Brain microvascular endothelial cell (primary cell): Measurements from ENCODE around the gene SERAC1.

ENCODE experiments used
- DNase-seq: peaks from one replicate; pipeline ENCODE4 v3.0.0-alpha.2; 2020
- H3K27ac ChIP-seq: fragments of 250-450 bp; sonication (Bioruptor Pico); 2 replicates; pipeline ENCODE4 v1.5.1; 2020; ENCODE audit warnings: mild to moderate bottlenecking, moderate library complexity
- H3K27me3 ChIP-seq: fragments of 250-450 bp; sonication (Bioruptor Pico); replicated peaks from 2 replicates; pipeline ENCODE4 v1.5.1; 2020; ENCODE audit warnings: mild to moderate bottlenecking
- H3K36me3 ChIP-seq: fragments of 250-450 bp; sonication (Bioruptor Pico); replicated peaks from 2 replicates; pipeline ENCODE4 v1.5.1; 2020; ENCODE audit warnings: mild to moderate bottlenecking
- H3K4me3 ChIP-seq: 2 replicates; pipeline ENCODE4 v1.5.1; 2011; ENCODE audit warnings: low read depth, mild to moderate bottlenecking, control low read depth, low read length, moderate library complexity
- in situ Hi-C: cut with HindIII; loops from 2 replicates; pipeline ENCODE4 v1.10.0; 2017; ENCODE audit warnings: low sequenced_read_pairs, low pct_ligation_motif_present
- TF ChIP-seq, protein P1 (sequence below): IDR thresholded peaks from 2 replicates; pipeline ENCODE4 v1.5.1; 2011; ENCODE audit warnings: low read depth, mild to moderate bottlenecking, moderate library complexity, low read length, control low read depth, inconsistent platforms; ENCODE audit errors: missing control alignments

The SERAC1 gene

DNA sequence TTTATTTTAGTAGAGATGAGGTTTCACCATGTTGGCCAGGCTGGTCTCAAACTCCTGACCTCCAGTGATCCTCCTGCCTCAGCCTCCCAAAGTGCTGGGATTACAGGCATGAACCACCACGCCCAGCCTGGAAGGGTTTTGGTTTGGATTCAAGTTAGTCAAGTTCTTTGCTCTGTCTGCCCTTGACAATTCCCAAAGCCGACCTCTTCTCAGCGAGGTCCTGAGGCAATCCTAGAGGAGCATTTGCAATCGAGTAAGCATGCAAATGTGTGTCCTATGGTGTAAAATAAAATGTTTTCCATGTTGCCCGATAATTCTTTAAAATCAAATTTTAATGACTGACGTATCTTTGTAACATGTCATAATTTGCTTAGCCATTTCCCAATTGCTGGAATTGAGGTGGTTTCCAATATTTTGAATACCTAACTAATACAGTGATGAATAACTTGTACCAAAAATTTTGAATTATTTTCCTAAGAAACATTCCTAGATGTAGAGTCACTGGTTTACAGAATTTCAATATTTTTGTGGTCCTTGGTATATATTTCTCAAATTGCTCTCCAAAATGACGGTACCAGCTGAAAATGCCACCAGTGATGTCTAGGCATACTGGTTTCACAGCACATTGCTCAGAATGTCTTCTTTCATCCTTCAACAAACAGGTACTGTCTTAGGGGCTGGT lies 38.8 kb upstream of the SERAC1 start:
- in situ Hi-C loops: no loop called here
- Histone ChIP-seq H3K27ac (peak overlapping the region; percentile 69), H3K36me3 (no peaks in the 10 kb centered on the region), H3K27me3 (no peaks in the 10 kb centered on the region), H3K4me3 (no peak overlapping the region)
- TF ChIP-seq, protein P1, sequence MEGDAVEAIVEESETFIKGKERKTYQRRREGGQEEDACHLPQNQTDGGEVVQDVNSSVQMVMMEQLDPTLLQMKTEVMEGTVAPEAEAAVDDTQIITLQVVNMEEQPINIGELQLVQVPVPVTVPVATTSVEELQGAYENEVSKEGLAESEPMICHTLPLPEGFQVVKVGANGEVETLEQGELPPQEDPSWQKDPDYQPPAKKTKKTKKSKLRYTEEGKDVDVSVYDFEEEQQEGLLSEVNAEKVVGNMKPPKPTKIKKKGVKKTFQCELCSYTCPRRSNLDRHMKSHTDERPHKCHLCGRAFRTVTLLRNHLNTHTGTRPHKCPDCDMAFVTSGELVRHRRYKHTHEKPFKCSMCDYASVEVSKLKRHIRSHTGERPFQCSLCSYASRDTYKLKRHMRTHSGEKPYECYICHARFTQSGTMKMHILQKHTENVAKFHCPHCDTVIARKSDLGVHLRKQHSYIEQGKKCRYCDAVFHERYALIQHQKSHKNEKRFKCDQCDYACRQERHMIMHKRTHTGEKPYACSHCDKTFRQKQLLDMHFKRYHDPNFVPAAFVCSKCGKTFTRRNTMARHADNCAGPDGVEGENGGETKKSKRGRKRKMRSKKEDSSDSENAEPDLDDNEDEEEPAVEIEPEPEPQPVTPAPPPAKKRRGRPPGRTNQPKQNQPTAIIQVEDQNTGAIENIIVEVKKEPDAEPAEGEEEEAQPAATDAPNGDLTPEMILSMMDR: no peak
- DNase-seq: no peak

DNA sequence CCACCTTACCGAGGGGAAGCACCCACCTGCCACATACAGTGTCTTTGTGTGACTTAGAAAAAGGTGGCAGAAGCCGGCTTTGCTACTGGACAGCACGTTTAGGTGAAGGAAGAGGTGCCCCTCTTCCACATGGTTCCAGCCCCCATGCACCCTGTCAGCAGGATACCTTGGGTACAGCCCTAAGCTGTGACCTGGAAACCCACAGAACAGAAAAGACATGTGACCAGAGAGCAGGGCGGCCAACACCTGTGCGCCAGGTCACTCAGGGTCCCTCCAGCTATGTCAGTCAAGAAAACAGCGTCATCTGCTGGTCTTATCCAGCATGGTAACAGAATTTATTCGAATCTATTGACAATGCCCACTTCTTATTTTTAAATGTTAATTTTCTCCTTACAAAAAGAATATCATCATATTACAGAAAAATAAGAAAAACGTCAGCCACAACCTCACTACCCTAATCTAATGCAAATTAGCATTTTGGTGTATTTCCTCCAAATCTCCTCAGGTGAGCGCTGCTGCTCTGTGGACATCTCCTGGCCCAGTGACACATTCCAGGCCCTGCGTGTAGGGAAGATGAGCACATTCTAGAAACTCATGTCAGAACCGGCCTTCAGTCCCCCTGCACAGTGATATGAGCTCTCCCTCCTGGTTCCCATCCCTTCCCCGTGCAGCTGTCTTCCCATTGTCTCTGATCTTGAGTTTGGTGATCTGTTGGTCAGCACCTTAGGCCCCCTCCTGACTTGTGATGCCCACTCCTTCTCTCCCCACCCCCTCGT lies 37.3 kb upstream of the SERAC1 start:
- no peaks in the 10 kb centered on the region for H3K36me3 ChIP-seq
- in situ Hi-C loops: no loop called here
- no peak overlapping the region for H3K27ac ChIP-seq

DNA sequence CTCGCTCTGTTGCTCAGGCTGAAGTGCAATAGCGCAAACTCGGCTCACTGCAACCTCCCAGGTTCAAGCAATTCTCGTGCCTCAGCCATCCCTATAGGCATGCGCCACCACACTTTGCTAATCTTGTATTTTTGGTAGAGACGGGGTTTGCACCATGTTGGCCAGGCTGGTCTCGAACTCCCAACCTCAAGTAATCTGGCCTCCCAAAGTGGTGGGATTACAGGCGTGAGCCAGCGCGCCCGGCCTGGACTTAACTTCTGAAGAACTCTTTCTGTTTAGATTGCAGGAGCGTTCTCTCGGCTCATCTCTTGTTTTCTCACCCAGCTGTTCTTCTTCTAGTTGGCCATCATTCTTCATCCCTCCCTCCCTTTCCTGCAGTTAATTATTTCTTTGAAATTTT lies 30.4 kb upstream of the SERAC1 start:
- in situ Hi-C loops: no loop called here
- no peak for DNase-seq
- H3K4me3 ChIP-seq: no peak overlapping the region

More for the DNA sequence above, 37.3 kb upstream of the SERAC1 start:
- TF ChIP-seq, protein P1: peak; percentile 64
- no peak overlapping the region for H3K4me3 ChIP-seq
- no peaks in the 10 kb centered on the region for H3K27me3 ChIP-seq
- DNase-seq: no peak

DNA sequence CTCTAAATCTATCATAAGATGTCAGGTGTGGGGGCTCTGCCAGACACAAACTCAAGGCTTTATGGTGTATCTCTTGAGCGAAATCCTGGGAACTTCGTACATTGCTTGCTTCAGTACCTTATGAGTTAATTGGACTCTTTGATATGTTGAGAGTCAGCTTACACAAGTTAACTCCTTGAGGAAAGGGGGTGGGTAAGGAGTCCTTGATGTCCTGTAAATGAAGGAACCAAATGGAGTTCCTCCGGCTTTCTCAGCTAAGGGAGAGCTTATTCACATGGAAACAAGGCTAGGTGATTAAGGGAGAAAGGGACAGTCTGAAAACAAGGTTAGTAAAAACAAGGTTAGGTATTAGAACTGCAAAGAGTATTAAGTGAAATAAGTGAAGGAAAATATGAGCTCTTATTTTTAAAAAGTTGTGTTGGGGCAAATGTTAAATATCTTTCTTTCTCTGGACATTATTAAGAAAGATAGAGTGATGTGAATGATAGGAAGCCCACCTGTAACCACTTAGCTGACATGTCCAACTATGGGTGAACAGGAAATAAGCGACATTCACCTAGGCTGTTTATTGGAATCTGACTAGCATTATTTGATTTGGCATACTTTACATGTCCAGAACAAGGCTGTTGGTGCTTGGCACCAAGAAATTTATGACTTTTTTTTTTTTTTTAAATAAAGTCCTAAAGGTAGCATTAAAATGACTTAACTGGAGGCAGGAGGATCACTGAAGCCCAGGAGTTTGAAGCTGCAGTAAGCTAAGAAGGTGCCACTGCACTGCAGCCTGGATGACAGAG lies 26.6 kb upstream of the SERAC1 start:
- Histone ChIP-seq H3K36me3 (peaks cover 2% of the 10 kb centered on the region), H3K27ac (no peak overlapping the region), H3K27me3 (no peaks in the 10 kb centered on the region), H3K4me3 (no peak overlapping the region)
- TF ChIP-seq, protein P1: no peak
- in situ Hi-C loops: no loop called here
- DNase-seq: no peak

More for the DNA sequence above, 30.4 kb upstream of the SERAC1 start:
- Histone ChIP-seq H3K36me3 (no peaks in the 10 kb centered on the region), H3K27me3 (no peaks in the 10 kb centered on the region), H3K27ac (no peak overlapping the region)
- TF ChIP-seq, protein P1: no peak

DNA sequence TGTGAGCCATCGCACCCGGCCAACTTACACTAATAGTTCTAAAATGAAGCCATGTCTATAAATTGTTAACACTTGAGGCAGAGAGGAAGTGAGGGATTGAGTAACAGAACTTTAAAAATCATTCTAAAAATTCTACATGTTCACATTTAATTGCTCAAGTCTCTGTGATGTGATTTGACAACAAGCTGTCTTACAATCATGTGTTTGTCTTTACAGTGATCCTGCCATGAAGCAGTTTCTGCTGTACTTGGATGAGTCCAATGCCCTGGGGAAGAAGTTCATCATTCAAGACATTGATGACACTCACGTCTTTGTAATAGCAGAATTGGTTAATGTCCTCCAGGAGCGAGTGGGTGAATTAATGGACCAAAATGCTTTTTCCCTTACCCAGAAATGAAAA lies 23.7 kb upstream of the SERAC1 start:
- H3K27me3 ChIP-seq: no peaks in the 10 kb centered on the region
- H3K36me3 ChIP-seq: peaks cover 2% of the 10 kb centered on the region
- in situ Hi-C loops: no loop called here
- H3K4me3 ChIP-seq: no peak overlapping the region
- DNase-seq: no peak
- H3K27ac ChIP-seq: no peak overlapping the region
- TF ChIP-seq, protein P1: no peak
